GM18519 (cell line): ENCODE data around the gene MPZ.
A peak's percentile ranks its signal among the peaks of the same experiment; 100 is the strongest.
"Not testable (repeated sequence)": the region's sequence is repeated elsewhere in the genome, so short reads cannot be mapped to it uniquely, and the experiment has no call there.

Source experiments
- ATAC-seq: cut with Tn5 transposase; IDR thresholded peaks from one replicate; pipeline ENCODE4 v1.9.1; 2021; ENCODE audit warnings: mild to moderate bottlenecking, moderate library complexity; ENCODE audit not compliant: unreplicated experiment, low FRiP score

The MPZ gene

GRCh38 chr1:161309868-161310267 lies at the start of gene MPZ:
Gene MPZ, minus strand, starts transcription at chr1:161309968. Its CDS starts 63 bp downstream, at chr1:161309905.
- no peak for ATAC-seq

GRCh38 chr1:161359291-161359690 lies 49.5 kb upstream of the MPZ start:
- no peak for ATAC-seq

- ATAC-seq, result no peak
Measured at GRCh38 chr1:161357073-161357472, 47.3 kb upstream of the MPZ start.

- ATAC-seq, result no peak
Measured at GRCh38 chr1:161351482-161351881, 41.7 kb upstream of the MPZ start.

- ATAC-seq, result no peak
Measured at GRCh38 chr1:161350671-161351070, 40.9 kb upstream of the MPZ start.

GRCh38 chr1:161342821-161343220 lies 33.1 kb upstream of the MPZ start:
- ATAC-seq, result no peak

- no peak for ATAC-seq
Measured at GRCh38 chr1:161342177-161342576, 32.4 kb upstream of the MPZ start.

- no peak for ATAC-seq
Measured at GRCh38 chr1:161335796-161336195, 26.0 kb upstream of the MPZ start.

GRCh38 chr1:161333166-161333565 lies 23.4 kb upstream of the MPZ start:
- ATAC-seq, result no peak

- ATAC-seq, result no peak
Measured at GRCh38 chr1:161330346-161330745, 20.6 kb upstream of the MPZ start.

- no peak for ATAC-seq
Measured at GRCh38 chr1:161324020-161324419, 14.3 kb upstream of the MPZ start.

- ATAC-seq, result not testable (repeated sequence)
Measured at GRCh38 chr1:161315841-161316674, 6.3 kb upstream of the MPZ start.

- ATAC-seq, result peak; percentile 87
Measured at GRCh38 chr1:161314201-161314981, 4.6 kb upstream of the MPZ start, which contains the start of gene SDHC. Gene SDHC, plus strand, starts transcription at chr1:161314381. Its CDS starts 25 bp downstream, at chr1:161314406.

- ATAC-seq, result peak; percentile 11
Measured at GRCh38 chr1:161313554-161314200, 3.9 kb upstream of the MPZ start.

- ATAC-seq, result no peak
Measured at GRCh38 chr1:161311595-161312181, 1.9 kb upstream of the MPZ start.

- ATAC-seq, result no peak
Measured at GRCh38 chr1:161307892-161308638, 1.7 kb downstream of the MPZ start.

- no peak for ATAC-seq
Measured at GRCh38 chr1:161307230-161307768, 2.5 kb downstream of the MPZ start.

- ATAC-seq, result peak; percentile 41
Measured at GRCh38 chr1:161305867-161306519, 3.8 kb downstream of the MPZ start.
